WERI-Rb-1 (cell line): ENCODE measurements around the gene SNX8.

ENCODE experiments used
- DNase-seq: peaks from one replicate; pipeline ENCODE4 v3.0.0-alpha.2; 2020
- H3K27ac ChIP-seq: fragments of 250-450 bp; sonication (Bioruptor Pico); 2 replicates; pipeline ENCODE4 v1.5.1; 2020; ENCODE audit warnings: mild to moderate bottlenecking, moderate library complexity
- H3K27me3 ChIP-seq: fragments of 250-450 bp; sonication (Bioruptor Pico); 2 replicates; pipeline ENCODE4 v1.5.1; 2021; ENCODE audit warnings: mild to moderate bottlenecking, low read depth, moderate library complexity; ENCODE audit not compliant: insufficient read depth, severe bottlenecking
- H3K36me3 ChIP-seq: fragments of 250-450 bp; sonication (Bioruptor Pico); 2 replicates; pipeline ENCODE4 v1.5.1; 2020; ENCODE audit warnings: mild to moderate bottlenecking, moderate library complexity
- H3K4me3 ChIP-seq: 2 replicates; pipeline ENCODE4 v1.5.1; 2011; ENCODE audit warnings: low read depth, mild to moderate bottlenecking, control low read depth, low read length
- H3K9me3 ChIP-seq: fragments of 250-450 bp; sonication (Bioruptor Pico); 2 replicates; pipeline ENCODE4 v1.5.1; 2021; ENCODE audit warnings: mild to moderate bottlenecking, moderate library complexity; ENCODE audit not compliant: severe bottlenecking
- CTCF ChIP-seq: IDR thresholded peaks from 2 replicates; pipeline ENCODE4 v1.5.1; 2011; ENCODE audit warnings: low read depth, mild to moderate bottlenecking, control low read depth, inconsistent platforms, low read length

SNX8 gene

GRCh38 chr7:2243458-2243857, 70.8 kb downstream of the SNX8 start:
- peaks cover 31% of the 10 kb centered on the region for H3K36me3 ChIP-seq
- H3K9me3 ChIP-seq, result no peaks in the 10 kb centered on the region
- H3K4me3 ChIP-seq, result peak overlapping the region; percentile 85
- no peaks in the 10 kb centered on the region for H3K27me3 ChIP-seq
- no peak for DNase-seq
- no peak for TF ChIP-seq CTCF
- peak overlapping the region; percentile 93 for H3K27ac ChIP-seq

GRCh38 chr7:2242541-2243429, 71.5 kb downstream of the SNX8 start:
- TF ChIP-seq CTCF, result no peak
- H3K36me3 ChIP-seq, result peaks cover 38% of the 10 kb centered on the region
- no peaks in the 10 kb centered on the region for H3K9me3 ChIP-seq
- peak overlapping the region; percentile 85 for H3K4me3 ChIP-seq
- H3K27ac ChIP-seq, result peak overlapping the region; percentile 93
- H3K27me3 ChIP-seq, result no peaks in the 10 kb centered on the region
- DNase-seq, result peak; percentile 67

GRCh38 chr7:2241580-2242540, 72.4 kb downstream of the SNX8 start, which contains the start of the genes MRM2 and NUDT1:
MRM2 (minus strand) TSS chr7:2242205; CDS start chr7:2242169, 36 bp downstream.
NUDT1 (plus strand) TSS chr7:2242226; CDS start chr7:2244575, 2,349 bp downstream.
- peak within 1 kb of the TSS; percentile 85 for H3K4me3 ChIP-seq
- no peak for TF ChIP-seq CTCF
- peaks cover 47% of the 10 kb centered on the region for H3K36me3 ChIP-seq
- DNase-seq, result peak; percentile 89
- peak within 1 kb of the TSS; percentile 93 for H3K27ac ChIP-seq
- no peaks in the 10 kb centered on the region for H3K9me3 ChIP-seq
- no peaks in the 10 kb centered on the region for H3K27me3 ChIP-seq

GRCh38 chr7:2239242-2239641, 75.0 kb downstream of the SNX8 start:
- H3K4me3 ChIP-seq, result no peak overlapping the region
- peaks cover 66% of the 10 kb centered on the region for H3K36me3 ChIP-seq
- H3K9me3 ChIP-seq, result no peaks in the 10 kb centered on the region
- no peak for TF ChIP-seq CTCF
- H3K27me3 ChIP-seq, result no peaks in the 10 kb centered on the region
- H3K27ac ChIP-seq, result no peak overlapping the region
- DNase-seq, result no peak

GRCh38 chr7:2237109-2237602, 77.1 kb downstream of the SNX8 start:
- no peaks in the 10 kb centered on the region for H3K27me3 ChIP-seq
- no peak overlapping the region for H3K4me3 ChIP-seq
- no peak for DNase-seq
- peak overlapping the region; percentile 37 for H3K27ac ChIP-seq
- H3K9me3 ChIP-seq, result no peaks in the 10 kb centered on the region
- peaks cover 70% of the 10 kb centered on the region for H3K36me3 ChIP-seq
- TF ChIP-seq CTCF, result no peak
